GM18909 (cell line): Measurements from ENCODE around the gene NFKBIA.
"Not testable (repeated sequence)": the region's sequence is repeated elsewhere in the genome, so short reads cannot be mapped to it uniquely, and the experiment has no call there.

Experiments used
- ATAC-seq: cut with Tn5 transposase; IDR thresholded peaks from one replicate; pipeline ENCODE4 v1.9.1; 2021; ENCODE audit warnings: mild to moderate bottlenecking; ENCODE audit not compliant: unreplicated experiment, poor library complexity

Gene NFKBIA

GRCh38 chr14:35370969-35371368, 33.6 kb downstream of the NFKBIA start:
- no peak for ATAC-seq

GRCh38 chr14:35369701-35370191, 34.8 kb downstream of the NFKBIA start:
- ATAC-seq = no peak

DNA sequence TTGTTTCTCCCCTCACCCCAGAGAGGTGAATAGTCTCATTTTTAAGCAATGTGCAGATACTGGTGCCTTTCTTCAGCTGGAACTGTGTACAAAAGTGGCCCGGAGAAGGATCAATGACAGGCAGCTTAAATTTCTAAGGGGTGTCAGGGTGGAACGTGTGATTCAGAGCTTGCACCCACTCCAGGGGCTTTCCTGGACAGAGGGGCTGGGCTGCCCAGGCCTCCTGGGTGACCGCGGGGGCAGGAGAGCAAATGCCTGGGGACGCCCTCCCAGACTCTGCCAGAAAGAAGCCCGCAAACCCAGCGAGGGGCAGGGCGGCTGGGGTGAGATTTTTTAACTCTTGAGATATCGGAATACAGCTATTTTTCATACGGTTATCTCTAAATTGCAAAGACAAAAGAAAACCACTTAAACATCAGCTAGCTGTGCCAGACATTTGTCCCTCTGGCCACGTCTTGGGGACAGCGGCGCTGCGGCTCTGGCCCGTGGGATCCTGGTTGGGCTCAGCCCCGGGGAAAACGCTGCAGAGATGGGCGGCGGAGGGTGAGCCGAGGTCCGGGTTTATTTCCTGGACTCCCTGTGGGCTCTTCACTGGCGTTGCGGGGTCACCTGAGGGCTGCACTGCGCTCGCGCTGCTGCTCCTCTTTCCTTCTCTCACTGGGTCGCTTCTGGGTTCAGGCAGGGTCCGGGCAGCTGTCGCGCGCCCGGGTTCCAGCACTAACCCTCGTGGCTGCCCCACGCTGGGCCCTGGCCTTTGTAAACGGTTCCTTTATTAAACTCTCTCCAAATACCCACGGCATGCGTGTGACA, 35.8 kb downstream of the NFKBIA start:
- ATAC-seq = no peak

- ATAC-seq = peak; percentile 30
Measured at GRCh38 chr14:35368139-35368460, 36.4 kb downstream of the NFKBIA start.

DNA sequence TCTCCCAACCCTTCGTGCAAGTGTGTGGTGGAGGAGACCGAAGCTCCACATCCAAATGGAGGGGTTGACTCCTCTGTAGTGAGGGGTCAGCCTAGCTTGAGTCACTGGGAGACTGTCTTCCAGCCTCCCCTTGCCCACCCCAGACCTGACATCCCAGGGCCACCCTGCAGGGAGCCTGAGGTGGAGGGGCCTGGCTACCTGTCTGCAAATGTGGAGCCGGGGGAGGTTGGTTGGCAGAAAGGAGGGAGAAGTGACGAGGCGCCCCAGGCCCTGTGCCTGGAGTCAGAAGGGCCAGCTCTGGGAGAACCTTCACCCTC, 37.5 kb downstream of the NFKBIA start:
- ATAC-seq = no peak

- no peak for ATAC-seq
Measured at GRCh38 chr14:35366521-35366976, 38.0 kb downstream of the NFKBIA start.

GRCh38 chr14:35366056-35366451, 38.5 kb downstream of the NFKBIA start:
- no peak for ATAC-seq

GRCh38 chr14:35365130-35366055, 39.2 kb downstream of the NFKBIA start:
- ATAC-seq = no peak

DNA sequence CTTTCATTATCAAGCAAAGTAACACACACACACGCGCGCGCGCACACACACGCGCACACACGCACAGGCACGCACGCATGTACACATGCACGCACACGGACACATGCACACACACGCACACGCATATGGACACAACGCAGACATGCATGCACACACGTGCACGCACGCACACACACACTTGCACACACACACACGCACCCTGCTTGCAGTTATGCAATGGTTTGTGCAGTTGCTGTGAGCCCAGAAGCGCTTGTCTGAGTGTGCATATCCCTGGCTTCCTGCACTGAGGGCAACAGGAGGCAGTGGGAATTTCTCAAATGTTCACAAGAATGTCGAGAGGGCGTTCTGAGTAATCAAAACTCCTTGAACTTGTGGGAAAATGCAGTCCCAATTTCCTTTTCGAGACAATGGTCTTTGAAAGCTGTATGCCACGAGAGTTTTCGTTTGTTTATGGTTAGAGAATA, 41.6 kb downstream of the NFKBIA start:
- no peak for ATAC-seq

- no peak for ATAC-seq
Measured at GRCh38 chr14:35362450-35362849, 42.1 kb downstream of the NFKBIA start.

DNA sequence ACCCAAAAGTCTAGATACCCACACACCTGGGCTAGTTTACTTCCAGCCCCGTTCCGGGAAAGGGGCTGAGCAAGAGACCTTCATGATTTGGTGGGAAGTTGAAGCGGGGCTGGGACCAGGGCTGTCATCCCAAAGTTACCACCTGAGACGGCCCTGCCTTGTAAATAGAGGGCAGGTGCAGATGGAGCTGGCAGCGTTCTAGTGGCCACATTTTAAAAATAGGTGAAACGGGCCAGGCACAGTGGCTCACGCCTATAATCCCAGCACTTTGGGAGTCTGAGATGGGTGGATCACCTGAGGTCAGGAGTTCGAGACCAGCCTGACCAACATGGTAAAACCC, 43.4 kb downstream of the NFKBIA start:
- no peak for ATAC-seq

GRCh38 chr14:35359655-35360054, 44.9 kb downstream of the NFKBIA start:
- ATAC-seq = not testable (repeated sequence)

GRCh38 chr14:35355981-35356841, 48.3 kb downstream of the NFKBIA start:
- ATAC-seq = peak; percentile 44

DNA sequence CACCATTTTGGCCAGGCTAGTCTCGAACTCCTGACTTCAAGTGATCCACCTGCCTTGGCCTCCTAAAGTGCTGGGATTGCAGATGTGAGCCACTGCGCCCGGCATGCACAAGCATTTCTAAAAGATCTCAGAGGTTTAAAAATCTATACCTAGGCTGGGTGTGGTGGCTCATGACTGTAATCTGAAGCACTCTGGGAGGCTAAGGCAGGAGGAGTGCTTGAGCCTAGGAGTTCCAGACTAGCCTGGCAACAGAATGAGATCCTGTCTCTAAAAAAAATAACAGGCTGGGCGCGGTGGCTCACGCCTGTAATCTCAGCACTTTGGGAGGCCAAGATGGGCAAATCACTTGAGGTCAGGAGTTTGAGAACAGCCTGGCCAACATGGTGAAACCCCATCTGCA, 49.3 kb downstream of the NFKBIA start:
- ATAC-seq = not testable (repeated sequence)

DNA sequence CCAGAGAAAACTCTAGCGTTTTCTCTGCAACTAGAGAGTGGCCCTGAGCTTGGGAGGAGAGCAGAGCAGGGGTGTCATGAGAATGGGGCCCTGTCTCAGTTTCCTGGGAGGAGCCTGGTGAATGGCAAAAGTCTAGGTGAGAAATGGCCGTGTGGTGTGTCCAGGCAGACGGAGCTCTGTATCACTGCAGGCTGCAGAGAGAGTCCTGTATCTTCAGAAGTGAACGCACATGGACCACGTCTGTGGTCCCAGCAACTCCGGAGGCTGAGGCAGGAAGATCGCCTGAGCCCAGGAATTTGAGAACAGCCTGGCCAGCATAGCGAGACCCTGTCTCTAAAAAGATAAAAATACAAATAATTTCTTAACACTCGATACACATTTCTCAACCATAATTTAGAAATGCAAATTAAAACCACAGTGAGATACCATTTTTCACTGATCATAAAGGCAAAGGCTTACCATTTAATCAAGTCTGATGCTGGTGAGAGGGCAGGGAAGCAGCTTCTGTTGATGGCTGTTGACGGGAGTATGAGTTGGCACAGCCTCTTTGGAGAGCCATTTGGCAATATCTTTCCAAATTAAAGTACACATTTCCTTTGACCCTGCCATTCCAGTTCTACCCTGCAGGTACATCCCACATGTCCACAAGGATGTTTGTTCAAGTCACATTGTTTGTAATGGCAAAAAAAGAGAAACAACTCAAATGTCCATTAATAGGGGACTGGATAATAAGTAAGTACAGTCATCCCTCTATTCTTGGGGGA, 51.0 kb downstream of the NFKBIA start:
- ATAC-seq = no peak

DNA sequence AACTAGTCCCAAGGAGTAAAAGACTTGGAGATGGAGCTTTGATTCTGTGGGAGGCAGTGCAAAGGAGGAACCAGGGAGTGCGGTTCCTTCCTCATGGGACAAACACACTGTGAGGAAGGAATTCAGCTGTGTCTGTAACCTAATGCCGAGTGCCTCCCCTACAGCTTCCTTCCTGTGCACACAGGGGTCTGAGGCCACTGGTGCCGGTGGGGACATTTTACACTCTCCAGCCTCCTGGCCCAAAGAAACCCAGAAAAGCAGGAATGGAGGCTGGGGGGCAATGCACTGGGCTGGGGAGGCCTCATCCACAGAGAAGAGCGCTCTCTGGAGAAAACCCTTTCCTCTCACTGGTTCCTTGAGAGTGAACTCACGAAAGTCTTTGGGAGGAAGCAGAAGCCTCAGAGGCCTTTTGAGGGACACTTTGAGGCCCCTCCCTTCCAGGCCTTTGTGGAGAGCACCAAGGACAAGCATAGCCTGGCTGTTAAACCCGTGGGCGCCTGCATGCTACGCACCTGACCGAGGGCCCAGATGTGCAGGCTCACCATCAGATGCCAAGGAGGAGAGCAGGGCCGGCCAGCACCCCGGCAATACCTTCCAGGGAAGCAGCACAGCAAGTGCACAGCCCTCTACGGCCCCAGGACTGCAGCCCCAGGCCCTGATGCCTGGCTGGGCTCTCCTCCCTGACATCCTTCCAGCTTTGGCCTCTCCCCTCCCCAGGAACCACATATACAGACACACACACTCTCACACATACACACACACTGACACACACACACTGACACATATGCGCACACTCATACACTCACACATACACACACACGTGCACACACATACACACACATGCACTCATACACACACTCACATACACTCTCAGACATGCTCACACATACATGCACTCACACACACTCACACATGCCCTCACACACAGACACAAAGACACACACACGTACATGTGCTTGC, 52.0 kb downstream of the NFKBIA start:
- no peak for ATAC-seq

DNA sequence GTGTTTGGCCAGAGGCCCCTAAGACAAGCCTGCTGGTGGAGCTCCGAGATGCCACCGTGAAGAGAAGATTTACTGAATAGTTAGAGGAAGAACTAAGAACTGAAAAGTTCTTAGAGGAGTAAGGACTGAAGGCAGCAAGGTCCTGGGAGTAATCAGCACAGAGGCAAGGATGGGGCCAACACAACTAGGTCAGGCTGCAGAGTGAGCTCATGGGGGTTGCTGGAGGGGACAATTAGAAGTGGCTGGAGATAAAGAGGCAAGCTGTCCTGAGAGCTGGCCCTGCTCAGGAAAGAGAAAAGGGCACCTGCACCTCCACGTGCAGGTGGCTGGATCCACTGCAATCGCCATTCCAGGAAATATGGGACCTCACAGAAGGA, 52.7 kb downstream of the NFKBIA start:
- ATAC-seq = no peak
